D721Med (cell line): ENCODE data around the gene ZCCHC7.

Source experiments
- DNase-seq: peaks from one replicate; pipeline ENCODE4 v3.0.0; 2011; ENCODE audit warnings: low spot score; ENCODE audit not compliant: insufficient read length
- FAIRE-seq: peaks from 2 replicates; lab custom pipeline; 2011; peaks lifted over from hg19 to GRCh38; lab: Jason Lieb, UNC
- CTCF ChIP-seq: IDR thresholded peaks from 2 replicates; pipeline ENCODE4 v1.5.1; 2012; ENCODE audit warnings: mild to moderate bottlenecking, control low read depth; ENCODE audit not compliant: insufficient read depth; ENCODE audit errors: missing control alignments

ZCCHC7 gene

GRCh38 chr9:37149666-37150308 is 29.4 kb downstream of the ZCCHC7 start:
- DNase-seq (no peak), FAIRE-seq (no peak)
- TF ChIP-seq CTCF, result no peak

GRCh38 chr9:37150415-37150814 is 30.0 kb downstream of the ZCCHC7 start:
- no peak for TF ChIP-seq CTCF
- DNase-seq (no peak), FAIRE-seq (no peak)

- no peak for TF ChIP-seq CTCF
- FAIRE-seq (no peak), DNase-seq (no peak)
These were observed 31.4 kb downstream of the ZCCHC7 start for GRCh38 chr9:37151812-37152211.

- no peak for TF ChIP-seq CTCF
- FAIRE-seq, result peak; percentile 58
- no peak for DNase-seq
These were observed 32.0 kb downstream of the ZCCHC7 start for GRCh38 chr9:37152365-37152764.

- DNase-seq (no peak), FAIRE-seq (no peak)
- no peak for TF ChIP-seq CTCF
These were observed 35.2 kb downstream of the ZCCHC7 start for GRCh38 chr9:37155601-37156000.

GRCh38 chr9:37156205-37156604 is 35.8 kb downstream of the ZCCHC7 start:
- no peak for TF ChIP-seq CTCF
- FAIRE-seq (no peak), DNase-seq (no peak)

GRCh38 chr9:37156781-37157356 is 36.5 kb downstream of the ZCCHC7 start:
- no peak for TF ChIP-seq CTCF
- DNase-seq (no peak), FAIRE-seq (no peak)
